ENCODE measurements around the gene AUTS2.

The AUTS2 gene

DNA sequence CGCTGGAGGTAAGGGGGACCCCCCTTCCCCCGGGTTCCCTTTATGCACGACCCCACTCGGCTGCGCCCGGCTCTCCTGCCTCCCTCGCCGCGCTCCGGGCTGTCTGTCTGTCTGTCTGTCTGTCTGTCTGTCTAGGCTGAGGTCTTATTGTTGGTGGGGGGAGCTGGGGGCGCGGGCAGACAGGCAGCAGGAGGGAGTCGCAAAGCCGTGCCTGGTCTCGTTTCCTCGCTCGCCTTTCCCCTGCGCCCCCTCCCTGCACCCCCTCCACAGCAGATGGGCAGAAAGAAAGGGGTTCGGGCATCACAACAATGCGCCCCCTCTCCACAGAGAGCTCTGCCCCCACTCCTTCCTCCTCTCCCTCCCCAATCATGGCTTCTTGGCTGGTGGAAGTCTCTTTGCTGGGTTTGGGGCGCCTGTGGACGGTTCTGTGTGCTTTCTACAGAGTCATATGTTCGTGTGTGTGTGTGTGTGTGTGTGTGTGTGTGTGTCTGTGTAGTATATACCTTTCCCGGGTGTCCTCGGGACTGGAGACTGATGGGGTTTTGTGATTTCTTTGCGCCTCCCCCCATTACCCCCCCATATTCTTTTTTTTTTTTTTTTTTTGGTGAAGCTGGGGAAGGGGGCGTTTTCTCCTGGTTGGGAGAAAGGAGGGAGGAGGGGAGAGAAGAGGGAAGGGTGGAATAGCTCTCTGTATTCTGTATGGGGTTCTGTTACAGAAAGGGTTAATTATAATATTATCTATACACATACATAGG, 1.9 kb downstream of the AUTS2 start (continued):
- TF ChIP-seq ZSCAN4 (tag by site-specific recombination; IDR thresholded peaks at IDR 0.05) (peak; percentile 93), ZNF561 (tag by site-specific recombination; IDR thresholded peaks at IDR 0.05; ENCODE audit: borderline replicate concordance) (no peak), ZNF580 (tag by site-specific recombination; IDR thresholded peaks at IDR 0.05) (no peak), ZNF19 (tag by site-specific recombination; IDR thresholded peaks at IDR 0.05; ENCODE audit: low read depth) (no peak), ZNF266 (tag by site-specific recombination; IDR thresholded peaks at IDR 0.05; ENCODE audit: low read depth) (0 out of 2 replicates have a peak, but pooled peaks have one; percentile 48), ZNF777 (tag by site-specific recombination; IDR thresholded peaks at IDR 0.05; ENCODE audit: borderline replicate concordance) (no peak), FEZF1 (tag by site-specific recombination; IDR thresholded peaks at IDR 0.05) (no peak), MYNN (tag by site-specific recombination; IDR thresholded peaks at IDR 0.05; ENCODE audit: borderline replicate concordance) (no peak), GLI2 (tag by site-specific recombination; IDR thresholded peaks at IDR 0.05; ENCODE audit: borderline replicate concordance, low read depth) (no peak), REST (tag by site-specific recombination; IDR thresholded peaks at IDR 0.05) (no peak), ZNF248 (tag by site-specific recombination; IDR thresholded peaks at IDR 0.05) (no peak), ZNF324 (tag by site-specific recombination; IDR thresholded peaks at IDR 0.05) (no peak), KLF9 (tag by site-specific recombination; IDR thresholded peaks at IDR 0.05; ENCODE audit: low read depth) (no peak; the same call in 1 of the 2 replicates), ZNF549 (tag by site-specific recombination; IDR thresholded peaks at IDR 0.05) (no peak), ZNF658 (tag by site-specific recombination; IDR thresholded peaks at IDR 0.05) (no peak), SP2 (tag by site-specific recombination; IDR thresholded peaks at IDR 0.05) (no peak), ZNF624 (tag by site-specific recombination; IDR thresholded peaks at IDR 0.05) (no peak), ZNF16 (tag by site-specific recombination; IDR thresholded peaks at IDR 0.05; ENCODE audit: low read depth) (no peak), ZNF670 (tag by site-specific recombination; IDR thresholded peaks at IDR 0.05; ENCODE audit: low read depth) (no peak), ZBTB10 (tag by site-specific recombination; IDR thresholded peaks at IDR 0.05) (peak; percentile 91), ZNF558 (tag by site-specific recombination; IDR thresholded peaks at IDR 0.05) (no peak), ZNF184 (tag by site-specific recombination; IDR thresholded peaks at IDR 0.05) (no peak), ZNF335 (tag by site-specific recombination; conservative IDR thresholded peaks at IDR 0.05) (peak; percentile 31), SCRT1 (tag by site-specific recombination; IDR thresholded peaks at IDR 0.05; ENCODE audit: borderline replicate concordance) (no peak), ZNF391 (tag by site-specific recombination; IDR thresholded peaks at IDR 0.05; ENCODE audit: borderline replicate concordance, low read depth) (no peak; the same call in 1 of the 2 replicates)
- TF ChIP-seq, protein P1, sequence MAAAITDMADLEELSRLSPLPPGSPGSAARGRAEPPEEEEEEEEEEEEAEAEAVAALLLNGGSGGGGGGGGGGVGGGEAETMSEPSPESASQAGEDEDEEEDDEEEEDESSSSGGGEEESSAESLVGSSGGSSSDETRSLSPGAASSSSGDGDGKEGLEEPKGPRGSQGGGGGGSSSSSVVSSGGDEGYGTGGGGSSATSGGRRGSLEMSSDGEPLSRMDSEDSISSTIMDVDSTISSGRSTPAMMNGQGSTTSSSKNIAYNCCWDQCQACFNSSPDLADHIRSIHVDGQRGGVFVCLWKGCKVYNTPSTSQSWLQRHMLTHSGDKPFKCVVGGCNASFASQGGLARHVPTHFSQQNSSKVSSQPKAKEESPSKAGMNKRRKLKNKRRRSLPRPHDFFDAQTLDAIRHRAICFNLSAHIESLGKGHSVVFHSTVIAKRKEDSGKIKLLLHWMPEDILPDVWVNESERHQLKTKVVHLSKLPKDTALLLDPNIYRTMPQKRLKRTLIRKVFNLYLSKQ (tag by site-specific recombination; IDR thresholded peaks at IDR 0.05; ENCODE audit: borderline replicate concordance), result no peak
